IPS-18a (cell line): ENCODE measurements around the gene TYMS.

Source experiments
- H3K27ac ChIP-seq: one replicate; pipeline ENCODE4 v1.5.1; 2013; ENCODE audit warnings: low read length
- H3K27me3 ChIP-seq: one replicate; pipeline ENCODE4 v1.6.1; 2013; ENCODE audit warnings: mild to moderate bottlenecking, low read length; ENCODE audit not compliant: control insufficient read depth, insufficient read depth
- H3K36me3 ChIP-seq: one replicate; pipeline ENCODE4 v1.6.1; 2013; ENCODE audit warnings: low read depth, low read length; ENCODE audit not compliant: control insufficient read depth
- H3K4me1 ChIP-seq: one replicate; pipeline ENCODE4 v1.6.1; 2013; ENCODE audit warnings: low read depth, low read length; ENCODE audit not compliant: control insufficient read depth
- H3K4me3 ChIP-seq: one replicate; pipeline ENCODE4 v1.5.1; 2013; ENCODE audit warnings: low read length
- H3K9ac ChIP-seq: one replicate; pipeline ENCODE4 v1.6.1; 2013; ENCODE audit warnings: mild to moderate bottlenecking, low read length, moderate library complexity
- H3K9me3 ChIP-seq: one replicate; pipeline ENCODE4 v1.6.1; 2013; ENCODE audit warnings: low read depth, low read length; ENCODE audit not compliant: control insufficient read depth

Gene TYMS

GRCh38 chr18:703213-703967, 45.9 kb downstream of the TYMS start:
- no peaks in the 10 kb centered on the region for H3K27me3 ChIP-seq
- H3K27ac ChIP-seq, result no peak overlapping the region
- H3K4me1 ChIP-seq, result no peaks in the 10 kb centered on the region
- peaks cover 13% of the 10 kb centered on the region for H3K36me3 ChIP-seq
- no peak overlapping the region for H3K4me3 ChIP-seq
- no peak overlapping the region for H3K9ac ChIP-seq
- H3K9me3 ChIP-seq, result no peaks in the 10 kb centered on the region

- H3K27ac ChIP-seq, result no peak overlapping the region
- no peaks in the 10 kb centered on the region for H3K9me3 ChIP-seq
- H3K27me3 ChIP-seq, result peaks cover under 1% of the 10 kb centered on the region
- H3K9ac ChIP-seq, result no peak overlapping the region
- peaks cover 13% of the 10 kb centered on the region for H3K36me3 ChIP-seq
- H3K4me3 ChIP-seq, result no peak overlapping the region
- peaks cover 3% of the 10 kb centered on the region for H3K4me1 ChIP-seq
Measured at GRCh38 chr18:706405-706804, 49.0 kb downstream of the TYMS start.

GRCh38 chr18:708096-708495, 50.6 kb downstream of the TYMS start:
- no peak overlapping the region for H3K9ac ChIP-seq
- H3K9me3 ChIP-seq, result no peaks in the 10 kb centered on the region
- no peak overlapping the region for H3K27ac ChIP-seq
- H3K27me3 ChIP-seq, result peaks cover 6% of the 10 kb centered on the region
- peaks cover 6% of the 10 kb centered on the region for H3K4me1 ChIP-seq
- H3K4me3 ChIP-seq, result no peak overlapping the region
- H3K36me3 ChIP-seq, result peaks cover 9% of the 10 kb centered on the region

GRCh38 chr18:709771-710170, 52.3 kb downstream of the TYMS start:
- no peak overlapping the region for H3K9ac ChIP-seq
- H3K9me3 ChIP-seq, result no peaks in the 10 kb centered on the region
- H3K27me3 ChIP-seq, result peaks cover 6% of the 10 kb centered on the region
- peaks cover 4% of the 10 kb centered on the region for H3K36me3 ChIP-seq
- no peak overlapping the region for H3K27ac ChIP-seq
- H3K4me3 ChIP-seq, result no peak overlapping the region
- H3K4me1 ChIP-seq, result peaks cover 6% of the 10 kb centered on the region

- Histone ChIP-seq H3K9ac (no peak overlapping the region), H3K4me3 (peak overlapping the region; percentile 92), H3K27me3 (peaks cover 6% of the 10 kb centered on the region), H3K4me1 (peaks cover 6% of the 10 kb centered on the region), H3K27ac (no peak overlapping the region), H3K9me3 (no peaks in the 10 kb centered on the region), H3K36me3 (no peaks in the 10 kb centered on the region)
Measured at GRCh38 chr18:710418-711300, 53.2 kb downstream of the TYMS start.

GRCh38 chr18:711310-711656, 53.8 kb downstream of the TYMS start:
- Histone ChIP-seq H3K36me3 (no peaks in the 10 kb centered on the region), H3K4me1 (peaks cover 6% of the 10 kb centered on the region), H3K27ac (no peak overlapping the region), H3K9ac (peak overlapping the region; percentile 81), H3K9me3 (no peaks in the 10 kb centered on the region), H3K4me3 (peak overlapping the region; percentile 92), H3K27me3 (peaks cover 6% of the 10 kb centered on the region)

- Histone ChIP-seq H3K9me3 (no peaks in the 10 kb centered on the region), H3K27me3 (peaks cover 6% of the 10 kb centered on the region), H3K4me3 (peak overlapping the region; percentile 92), H3K4me1 (peaks cover 6% of the 10 kb centered on the region), H3K36me3 (no peaks in the 10 kb centered on the region), H3K9ac (peak overlapping the region; percentile 81), H3K27ac (no peak overlapping the region)
Measured at GRCh38 chr18:711657-712400, 54.4 kb downstream of the TYMS start.

- H3K9ac ChIP-seq, result peak within 1 kb of the TSS; percentile 81
- no peaks in the 10 kb centered on the region for H3K9me3 ChIP-seq
- no peak within 1 kb of the TSS for H3K27ac ChIP-seq
- peaks cover 6% of the 10 kb centered on the region for H3K4me1 ChIP-seq
- H3K4me3 ChIP-seq, result peak within 1 kb of the TSS; percentile 92
- no peaks in the 10 kb centered on the region for H3K36me3 ChIP-seq
- peaks cover 6% of the 10 kb centered on the region for H3K27me3 ChIP-seq
Measured at GRCh38 chr18:712401-713134, 55.1 kb downstream of the TYMS start, which contains the start of gene ENOSF1. Gene ENOSF1, minus strand, starts transcription at chr18:712630. Its CDS starts 43 bp downstream, at chr18:712587.

GRCh38 chr18:713135-713490, 55.7 kb downstream of the TYMS start:
- no peak overlapping the region for H3K9ac ChIP-seq
- no peak overlapping the region for H3K27ac ChIP-seq
- H3K4me3 ChIP-seq, result peak overlapping the region; percentile 13
- H3K27me3 ChIP-seq, result peaks cover 6% of the 10 kb centered on the region
- H3K36me3 ChIP-seq, result no peaks in the 10 kb centered on the region
- peaks cover 6% of the 10 kb centered on the region for H3K4me1 ChIP-seq
- H3K9me3 ChIP-seq, result no peaks in the 10 kb centered on the region

- no peak overlapping the region for H3K27ac ChIP-seq
- no peak overlapping the region for H3K9ac ChIP-seq
Measured at GRCh38 chr18:715626-716025, 58.2 kb downstream of the TYMS start.

GRCh38 chr18:717003-717402, 59.5 kb downstream of the TYMS start:
- Histone ChIP-seq H3K27me3 (no peaks in the 10 kb centered on the region), H3K27ac (no peak overlapping the region), H3K36me3 (no peaks in the 10 kb centered on the region), H3K4me1 (no peaks in the 10 kb centered on the region), H3K9me3 (no peaks in the 10 kb centered on the region), H3K9ac (no peak overlapping the region), H3K4me3 (no peak overlapping the region)

More at GRCh38 chr18:715626-716025, 58.2 kb downstream of the TYMS start:
- H3K36me3 ChIP-seq, result no peaks in the 10 kb centered on the region
- no peaks in the 10 kb centered on the region for H3K9me3 ChIP-seq
- no peak overlapping the region for H3K4me3 ChIP-seq
- H3K4me1 ChIP-seq, result peaks cover 6% of the 10 kb centered on the region
- H3K27me3 ChIP-seq, result peaks cover 6% of the 10 kb centered on the region
